SK-N-MC (cell line): ENCODE data around the gene LDLRAP1.

Source experiments
- DNase-seq: peaks from one replicate; pipeline ENCODE4 v3.0.0-alpha.2; 2011; ENCODE audit warnings: low read depth, low spot score
- H3K27ac ChIP-seq: fragments of 200-600 bp; sonication (generic); 2 replicates; pipeline ENCODE4 v1.5.1; 2016; ENCODE audit warnings: mixed run types
- H3K36me3 ChIP-seq: fragments of 200-600 bp; sonication (generic); 2 replicates; pipeline ENCODE4 v1.6.1; 2017; ENCODE audit warnings: antibody characterized with exemption, low read length, mixed read lengths; ENCODE audit not compliant: insufficient read depth
- H3K4me3 ChIP-seq: fragments of 200-600 bp; sonication (generic); 2 replicates; pipeline ENCODE4 v1.5.1; 2016
- H3K9ac ChIP-seq: fragments of 200-600 bp; sonication (generic); 2 replicates; pipeline ENCODE4 v1.8.0; 2017; ENCODE audit warnings: mixed run types, mixed read lengths; ENCODE audit not compliant: insufficient read length
- H3K9me3 ChIP-seq: fragments of 200-600 bp; sonication (generic); 2 replicates; pipeline ENCODE4 v1.6.1; 2017; ENCODE audit warnings: low read depth, mild to moderate bottlenecking, antibody characterized with exemption, low read length, moderate library complexity, mixed read lengths
- EZH2 ChIP-seq: fragments of 200-600 bp; sonication (generic); IDR thresholded peaks from one replicate; pipeline ENCODE4 v1.6.1; 2017; ENCODE audit warnings: antibody characterized with exemption
- FOXP2 ChIP-seq: optimal IDR thresholded peaks from 2 replicates; pipeline ENCODE3; 2011; ENCODE audit warnings: mild to moderate bottlenecking, moderate library complexity; ENCODE audit not compliant: insufficient read depth; ENCODE audit errors: extremely low read length, control extremely low read depth
- POLR2AphosphoS5 ChIP-seq: IDR thresholded peaks from 2 replicates; pipeline ENCODE4 v1.6.1; 2012; ENCODE audit warnings: mild to moderate bottlenecking, low read depth, low read length, borderline replicate concordance

Gene LDLRAP1

DNA sequence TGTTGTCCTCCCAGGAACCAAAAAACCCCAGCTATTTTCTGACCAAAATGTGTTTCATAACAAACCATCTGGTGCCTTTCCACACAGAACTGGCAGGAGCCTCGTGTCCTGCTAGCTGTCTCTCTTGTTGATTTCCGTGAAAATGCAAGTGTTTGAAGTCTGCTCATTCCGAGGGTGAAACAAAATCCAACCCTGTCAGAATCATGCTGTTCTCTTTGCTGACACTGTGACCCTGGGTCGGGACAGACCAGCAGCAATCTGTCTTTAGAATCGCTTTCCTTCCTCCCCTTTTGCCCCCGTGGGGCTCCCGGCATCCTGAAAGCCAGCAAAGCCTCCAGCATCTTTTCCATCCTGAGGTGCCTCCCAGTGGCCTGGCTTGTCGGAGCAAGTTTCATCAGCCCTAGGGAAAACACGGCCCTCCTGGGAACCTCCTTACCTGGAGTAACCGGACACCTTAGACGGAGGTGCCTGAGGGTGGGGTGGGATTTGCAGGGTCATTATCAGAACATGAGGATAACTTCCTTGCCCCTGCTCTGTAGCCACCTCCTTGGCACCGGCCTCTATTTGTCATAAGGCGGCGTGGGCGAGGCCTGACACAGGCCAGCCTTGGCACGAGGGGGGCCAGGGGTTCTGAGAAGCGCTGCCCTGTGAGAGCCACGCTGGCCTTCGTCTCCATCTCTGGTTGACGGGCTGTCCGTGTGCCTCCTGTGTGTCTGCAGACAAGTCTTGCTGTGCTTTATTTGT lies 24.9 kb downstream of the LDLRAP1 start:
- H3K27ac ChIP-seq = no peak overlapping the region
- TF ChIP-seq FOXP2 = no peak
- TF ChIP-seq POLR2AphosphoS5 = no peak
- no peak for TF ChIP-seq EZH2
- DNase-seq = no peak
- no peaks in the 10 kb centered on the region for H3K9me3 ChIP-seq
- H3K4me3 ChIP-seq = no peak overlapping the region
- H3K36me3 ChIP-seq = no peaks in the 10 kb centered on the region
- H3K9ac ChIP-seq = no peak overlapping the region

DNA sequence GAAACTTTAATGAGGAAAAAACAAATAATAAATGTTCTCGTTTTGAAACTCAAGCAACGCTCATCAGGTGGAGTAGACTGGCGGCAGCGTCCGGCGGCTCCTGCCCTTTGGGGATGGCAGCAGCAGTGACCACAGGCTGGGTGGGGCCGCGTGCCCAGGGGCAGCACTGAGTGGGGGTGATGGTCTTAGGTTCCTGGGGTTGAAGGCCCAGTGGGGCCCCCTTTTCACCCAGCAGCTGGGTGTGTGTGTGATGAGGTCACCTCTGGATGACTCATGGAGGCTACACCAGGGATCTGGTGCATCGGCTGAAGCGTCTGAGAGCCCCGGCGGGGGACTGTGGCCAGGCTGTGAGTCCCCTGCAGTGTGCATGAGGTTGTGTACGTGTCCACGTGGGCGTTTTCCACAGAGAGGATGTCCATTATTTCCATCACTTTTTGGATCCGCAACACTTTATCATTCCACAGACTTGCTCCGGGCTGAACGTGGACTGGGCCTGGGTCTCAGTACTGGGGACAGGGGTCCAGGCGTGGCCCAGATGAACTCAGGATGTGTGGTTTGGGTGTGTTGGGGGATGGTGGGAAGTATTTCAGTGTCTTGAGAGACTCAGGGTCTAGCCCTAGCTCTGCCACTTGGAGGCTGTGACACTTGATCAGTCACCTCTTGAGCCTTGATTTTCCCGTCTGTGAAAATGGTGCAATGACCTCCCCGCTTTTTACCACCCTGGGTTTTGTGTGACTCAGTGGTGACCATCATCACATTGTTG lies 25.6 kb downstream of the LDLRAP1 start:
- H3K36me3 ChIP-seq = no peaks in the 10 kb centered on the region
- TF ChIP-seq EZH2 = no peak
- TF ChIP-seq FOXP2 = no peak
- TF ChIP-seq POLR2AphosphoS5 = no peak
- no peak overlapping the region for H3K9ac ChIP-seq
- H3K27ac ChIP-seq = no peak overlapping the region
- no peaks in the 10 kb centered on the region for H3K9me3 ChIP-seq
- no peak overlapping the region for H3K4me3 ChIP-seq
- DNase-seq = no peak

- Histone ChIP-seq H3K4me3 (no peak overlapping the region), H3K27ac (no peak overlapping the region), H3K9ac (no peak overlapping the region), H3K36me3 (no peaks in the 10 kb centered on the region), H3K9me3 (no peaks in the 10 kb centered on the region)
- no peak for DNase-seq
- TF ChIP-seq POLR2AphosphoS5 = no peak
- no peak for TF ChIP-seq FOXP2
- no peak for TF ChIP-seq EZH2
Observed at GRCh38 chr1:25569597-25570396, 26.4 kb downstream of the LDLRAP1 start.

- no peak overlapping the region for H3K4me3 ChIP-seq
Observed at GRCh38 chr1:25570798-25571521, 27.6 kb downstream of the LDLRAP1 start.

GRCh38 chr1:25571522-25571970 lies 28.1 kb downstream of the LDLRAP1 start:
- H3K9me3 ChIP-seq = no peaks in the 10 kb centered on the region
- no peak overlapping the region for H3K4me3 ChIP-seq
- no peak overlapping the region for H3K27ac ChIP-seq
- no peak for TF ChIP-seq POLR2AphosphoS5
- no peak overlapping the region for H3K9ac ChIP-seq
- DNase-seq = no peak
- no peaks in the 10 kb centered on the region for H3K36me3 ChIP-seq

More at GRCh38 chr1:25570798-25571521, 27.6 kb downstream of the LDLRAP1 start:
- Histone ChIP-seq H3K36me3 (no peaks in the 10 kb centered on the region), H3K9ac (no peak overlapping the region), H3K27ac (no peak overlapping the region), H3K9me3 (no peaks in the 10 kb centered on the region)
- TF ChIP-seq FOXP2 (no peak), EZH2 (no peak), POLR2AphosphoS5 (no peak)
- no peak for DNase-seq

- Histone ChIP-seq H3K27ac (no peak overlapping the region), H3K9me3 (no peaks in the 10 kb centered on the region), H3K9ac (no peak overlapping the region), H3K36me3 (no peaks in the 10 kb centered on the region), H3K4me3 (no peak overlapping the region)
- no peak for DNase-seq
- TF ChIP-seq FOXP2 = no peak
- TF ChIP-seq POLR2AphosphoS5 = no peak
- no peak for TF ChIP-seq EZH2
Observed at GRCh38 chr1:25572107-25572506, 28.7 kb downstream of the LDLRAP1 start.

GRCh38 chr1:25572708-25573590 lies 29.5 kb downstream of the LDLRAP1 start:
- H3K36me3 ChIP-seq = no peaks in the 10 kb centered on the region
- DNase-seq = no peak
- H3K9me3 ChIP-seq = no peaks in the 10 kb centered on the region
- no peak overlapping the region for H3K27ac ChIP-seq
- H3K9ac ChIP-seq = no peak overlapping the region
- TF ChIP-seq FOXP2 (no peak), POLR2AphosphoS5 (no peak), EZH2 (no peak)
- no peak overlapping the region for H3K4me3 ChIP-seq
